GM23338 (cell line): ENCODE data around the gene VSIR. TPM values are rescaled to one million over a fixed set of nuclear protein-coding genes. Genes with fewer than 3 reads are reported as not detected.

Experiments used
- ATAC-seq: fragments of 200-7000 bp; cut with Tn5 transposase; 3 replicates; pipeline ENCODE4 v1.9.1; 2020
- DNase-seq: peaks from one replicate; pipeline ENCODE4 v3.0.0-alpha.2; 2015; ENCODE audit warnings: low spot score
- H2AFZ ChIP-seq: fragments of 200-600 bp; sonication (generic); 2 replicates; pipeline ENCODE4 v1.8.0; 2016; ENCODE audit warnings: antibody characterized with exemption, mild to moderate bottlenecking, moderate library complexity
- H3F3A ChIP-seq: fragments of 200-600 bp; sonication (generic); replicated peaks from 2 replicates; pipeline ENCODE4 v1.8.0; 2017; ENCODE audit warnings: antibody characterized with exemption, mixed run types, low read depth
- H3K27ac ChIP-seq: fragments of 200-600 bp; sonication (generic); 2 replicates; pipeline ENCODE4 v1.6.1; 2016; ENCODE audit warnings: low read depth
- H3K27me3 ChIP-seq: fragments of 200-600 bp; sonication (generic); 2 replicates; pipeline ENCODE4 v1.8.0; 2016; ENCODE audit warnings: mild to moderate bottlenecking, mixed run types, moderate library complexity; ENCODE audit not compliant: insufficient read depth
- H3K36me3 ChIP-seq: fragments of 200-600 bp; sonication (generic); 2 replicates; pipeline ENCODE4 v1.8.0; 2016; ENCODE audit warnings: mild to moderate bottlenecking; ENCODE audit not compliant: insufficient read depth
- H3K4me1 ChIP-seq: fragments of 200-600 bp; sonication (generic); 2 replicates; pipeline ENCODE4 v1.8.0; 2016; ENCODE audit warnings: mild to moderate bottlenecking, moderate library complexity; ENCODE audit not compliant: insufficient read depth
- H3K4me2 ChIP-seq: fragments of 200-600 bp; sonication (generic); 2 replicates; pipeline ENCODE4 v1.7.1; 2017; ENCODE audit warnings: mixed run types
- H3K4me3 ChIP-seq: fragments of 200-600 bp; sonication (generic); 2 replicates; pipeline ENCODE4 v1.6.1; 2016; ENCODE audit warnings: mixed run types
- H3K79me2 ChIP-seq: fragments of 200-600 bp; sonication (generic); replicated peaks from 2 replicates; pipeline ENCODE4 v1.8.0; 2017; ENCODE audit warnings: mild to moderate bottlenecking; ENCODE audit not compliant: insufficient read depth
- H3K9me2 ChIP-seq: fragments of 200-600 bp; sonication (generic); 2 replicates; pipeline ENCODE4 v1.8.0; 2017; ENCODE audit not compliant: insufficient read depth
- H4K20me1 ChIP-seq: fragments of 200-600 bp; sonication (generic); replicated peaks from 2 replicates; pipeline ENCODE4 v1.8.0; 2017; ENCODE audit warnings: mild to moderate bottlenecking; ENCODE audit not compliant: insufficient read depth
- H3K27ac Mint-ChIP-seq: 2 replicates; pipeline ENCODE4 v1.8.0; 2020; ENCODE audit warnings: inconsistent platforms, mild to moderate bottlenecking, moderate library complexity, mixed read lengths
- H3K27me3 Mint-ChIP-seq: 3 replicates; pipeline ENCODE4 v1.8.0; 2022; ENCODE audit warnings: low read depth, mild to moderate bottlenecking, moderate library complexity, mixed read lengths, inconsistent platforms; ENCODE audit not compliant: insufficient read depth, poor library complexity
- H3K36me3 Mint-ChIP-seq: 3 replicates; pipeline ENCODE4 v1.8.0; 2021; ENCODE audit warnings: low read depth, mild to moderate bottlenecking, inconsistent platforms, moderate library complexity, mixed read lengths
- H3K4me1 Mint-ChIP-seq: 3 replicates; pipeline ENCODE4 v1.8.0; 2020; ENCODE audit warnings: mild to moderate bottlenecking, inconsistent platforms, mixed read lengths
- H3K4me3 Mint-ChIP-seq: 3 replicates; pipeline ENCODE4 v1.8.0; 2021; ENCODE audit warnings: moderate library complexity, mild to moderate bottlenecking, inconsistent platforms, mixed read lengths
- H3K9me3 Mint-ChIP-seq: 3 replicates; pipeline ENCODE4 v1.8.0; 2020; ENCODE audit warnings: moderate library complexity, mild to moderate bottlenecking, inconsistent platforms, mixed read lengths
- EZH2 ChIP-seq: fragments of 200-600 bp; sonication (generic); IDR thresholded peaks from one replicate; pipeline ENCODE4 v1.8.0; 2017; ENCODE audit warnings: antibody characterized with exemption, mild to moderate bottlenecking, low read depth; ENCODE audit not compliant: unreplicated experiment
- EZH2phosphoT487 ChIP-seq: fragments of 200-600 bp; sonication (generic); IDR thresholded peaks from one replicate; pipeline ENCODE4 v1.8.1; 2018; ENCODE audit warnings: antibody characterized with exemption; ENCODE audit not compliant: unreplicated experiment
- JUNB ChIP-seq: IDR thresholded peaks from one replicate; pipeline ENCODE4 v1.6.1; 2016; ENCODE audit warnings: antibody characterized with exemption; ENCODE audit not compliant: unreplicated experiment
- NANOG ChIP-seq: IDR thresholded peaks from 2 replicates; pipeline ENCODE4 v1.6.1; 2016; ENCODE audit warnings: antibody characterized with exemption, borderline replicate concordance
- POLR2AphosphoS5 ChIP-seq: IDR thresholded peaks from 2 replicates; pipeline ENCODE4 v1.6.1; 2016; ENCODE audit warnings: antibody characterized with exemption, low read depth
- STAT1 ChIP-seq: IDR thresholded peaks from one replicate; pipeline ENCODE4 v1.6.1; 2016; ENCODE audit warnings: antibody characterized with exemption; ENCODE audit not compliant: unreplicated experiment
- ZNF114 ChIP-seq: fragments of 250-450 bp; sonication (Bioruptor Pico); IDR thresholded peaks from 2 replicates; pipeline ENCODE4 v1.5.0; 2020; ENCODE audit warnings: mild to moderate bottlenecking, moderate library complexity
- ZNF331 ChIP-seq: fragments of 250-450 bp; sonication (Bioruptor Pico); IDR thresholded peaks from 2 replicates; pipeline ENCODE4 v1.5.0; 2020; ENCODE audit warnings: low read depth, mild to moderate bottlenecking, moderate library complexity
- polyA plus RNA-seq: library from polyadenylated mRNA; unstranded; fragments of >200 nt; fragmentation: Nextera tagmentation; extraction: Ambion mirVana; gene quantifications from 2 replicates; pipeline ENCODE4 v1.2.1, GENCODE V29; 2016
- total RNA-seq: library from RNA; depleted of rRNA; stranded (reverse); fragments of >200 nt; shearing (Covaris generic); gene quantifications from 2 replicates; pipeline ENCODE4 v1.2.3, GENCODE V29; 2014
- TF ChIP-seq, protein P1 (sequence below), 2 experiments: fragments of 200-600 bp in 1 of 2; sonication (generic) in 1 of 2; conservative IDR thresholded peaks; 2 replicates each; pipeline versions ENCODE4 v1.5.1 to v1.6.1; 2016 to 2017; ENCODE audit warnings: antibody characterized with exemption in 2 of 2, low read depth in 2 of 2, mild to moderate bottlenecking in 2 of 2, moderate library complexity in 1 of 2
- TF ChIP-seq, protein P2 (sequence below): IDR thresholded peaks from one replicate; pipeline ENCODE4 v1.6.1; 2018; ENCODE audit warnings: antibody characterized with exemption; ENCODE audit not compliant: unreplicated experiment

Gene VSIR
- total and polyA plus RNA-seq, 2 experiments from 2014 or later, result 0.10 to 0.74 TPM

DNA sequence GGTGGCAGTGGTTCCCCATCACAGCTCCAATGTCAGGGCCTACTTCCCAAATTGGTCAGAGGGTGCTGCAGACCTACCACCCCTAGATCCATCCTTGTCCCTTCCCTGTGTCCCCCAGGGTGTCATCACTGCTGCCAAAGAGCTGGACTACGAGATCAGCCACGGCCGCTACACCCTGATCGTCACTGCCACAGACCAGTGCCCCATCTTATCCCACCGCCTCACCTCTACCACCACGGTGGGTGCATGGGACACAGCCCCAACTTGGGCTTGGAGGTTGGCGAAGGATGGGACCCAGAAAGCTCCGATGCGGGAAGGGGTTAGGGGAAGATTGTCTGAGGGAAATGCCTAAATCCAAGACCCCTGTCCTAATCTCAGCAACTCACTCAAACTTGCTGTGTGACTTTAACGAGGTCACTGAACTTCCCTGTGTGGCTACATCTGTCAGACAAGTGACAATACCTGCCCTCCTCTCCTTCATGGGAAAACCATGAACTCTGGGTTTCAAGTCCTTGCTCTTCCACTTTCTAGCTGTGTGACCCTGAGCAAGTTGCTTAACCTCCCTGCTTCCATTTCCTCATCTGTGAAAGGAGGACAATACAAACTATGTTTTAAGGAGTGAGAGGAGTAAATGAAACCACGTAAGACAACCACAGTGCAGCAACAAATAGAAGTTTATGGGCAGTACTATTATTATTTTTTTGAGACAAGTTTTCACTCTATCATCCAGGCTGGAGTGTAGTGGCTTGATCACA is 4.9 kb upstream of the VSIR start (continued):
- TF ChIP-seq, protein P1, sequence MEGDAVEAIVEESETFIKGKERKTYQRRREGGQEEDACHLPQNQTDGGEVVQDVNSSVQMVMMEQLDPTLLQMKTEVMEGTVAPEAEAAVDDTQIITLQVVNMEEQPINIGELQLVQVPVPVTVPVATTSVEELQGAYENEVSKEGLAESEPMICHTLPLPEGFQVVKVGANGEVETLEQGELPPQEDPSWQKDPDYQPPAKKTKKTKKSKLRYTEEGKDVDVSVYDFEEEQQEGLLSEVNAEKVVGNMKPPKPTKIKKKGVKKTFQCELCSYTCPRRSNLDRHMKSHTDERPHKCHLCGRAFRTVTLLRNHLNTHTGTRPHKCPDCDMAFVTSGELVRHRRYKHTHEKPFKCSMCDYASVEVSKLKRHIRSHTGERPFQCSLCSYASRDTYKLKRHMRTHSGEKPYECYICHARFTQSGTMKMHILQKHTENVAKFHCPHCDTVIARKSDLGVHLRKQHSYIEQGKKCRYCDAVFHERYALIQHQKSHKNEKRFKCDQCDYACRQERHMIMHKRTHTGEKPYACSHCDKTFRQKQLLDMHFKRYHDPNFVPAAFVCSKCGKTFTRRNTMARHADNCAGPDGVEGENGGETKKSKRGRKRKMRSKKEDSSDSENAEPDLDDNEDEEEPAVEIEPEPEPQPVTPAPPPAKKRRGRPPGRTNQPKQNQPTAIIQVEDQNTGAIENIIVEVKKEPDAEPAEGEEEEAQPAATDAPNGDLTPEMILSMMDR (conservative IDR thresholded peaks at IDR 0.05; ENCODE audit: low read depth in 2 of 2), result no peak
- no peak for TF ChIP-seq POLR2AphosphoS5

DNA sequence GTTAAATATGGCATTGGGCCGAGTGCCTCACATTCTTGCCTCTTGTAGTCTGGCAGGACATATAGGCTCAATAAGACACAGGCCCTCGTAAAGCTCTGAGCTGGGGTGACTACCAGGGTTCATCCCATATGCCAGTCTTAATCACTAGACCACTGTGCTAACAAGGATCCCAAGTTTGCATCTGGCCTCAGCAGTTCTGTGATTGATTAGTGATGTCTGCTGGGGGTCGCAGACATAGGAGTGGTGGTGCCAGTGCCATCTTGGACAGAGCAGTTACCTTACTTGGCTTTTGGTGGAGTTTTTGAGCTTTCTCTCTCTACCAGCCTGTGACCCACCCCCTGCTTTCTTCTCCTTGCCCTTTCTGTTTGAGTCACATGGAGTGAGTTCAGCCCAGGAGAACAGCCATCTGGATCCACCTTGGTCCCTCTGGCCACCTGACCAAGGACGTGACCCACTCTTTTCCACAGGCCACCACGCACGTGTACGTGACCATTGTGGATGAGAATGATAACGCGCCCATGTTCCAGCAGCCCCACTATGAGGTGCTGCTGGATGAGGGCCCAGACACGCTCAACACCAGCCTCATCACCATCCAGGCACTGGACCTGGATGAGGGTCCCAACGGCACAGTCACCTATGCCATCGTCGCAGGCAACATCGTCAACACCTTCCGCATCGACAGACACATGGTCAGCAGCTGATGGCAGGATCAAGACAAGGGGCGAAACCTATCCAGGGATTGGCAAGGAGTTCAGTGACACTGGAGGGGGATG is 4.1 kb upstream of the VSIR start:
- ATAC-seq (no peak), DNase-seq (no peak)
- Histone ChIP-seq H3K27me3 (peaks cover 8% of the 10 kb centered on the region; the same call in 1 of the 2 replicates), H3K9me2 (no peaks in the 10 kb centered on the region), H2AFZ (no peak overlapping the region), H3F3A (no peaks in the 10 kb centered on the region), H3K4me1 (peaks cover 3% of the 10 kb centered on the region; the same call in 1 of the 2 replicates), H4K20me1 (no peaks in the 10 kb centered on the region), H3K4me2 (no peak overlapping the region), H3K27ac (no peak overlapping the region), H3K4me3 (no peak overlapping the region), H3K36me3 (no peaks in the 10 kb centered on the region), H3K79me2 (no peaks in the 10 kb centered on the region)
- Mint-ChIP-seq H3K4me1 (peaks cover 14% of the 10 kb centered on the region), H3K9me3 (0 out of 3 replicates have a peak, but pooled peaks cover 2% of the 10 kb centered on the region), H3K4me3 (no peak overlapping the region), H3K27ac (no peak overlapping the region), H3K27me3 (peaks cover 11% of the 10 kb centered on the region), H3K36me3 (no peaks in the 10 kb centered on the region)
- TF ChIP-seq STAT1, result no peak
- TF ChIP-seq, protein P2, sequence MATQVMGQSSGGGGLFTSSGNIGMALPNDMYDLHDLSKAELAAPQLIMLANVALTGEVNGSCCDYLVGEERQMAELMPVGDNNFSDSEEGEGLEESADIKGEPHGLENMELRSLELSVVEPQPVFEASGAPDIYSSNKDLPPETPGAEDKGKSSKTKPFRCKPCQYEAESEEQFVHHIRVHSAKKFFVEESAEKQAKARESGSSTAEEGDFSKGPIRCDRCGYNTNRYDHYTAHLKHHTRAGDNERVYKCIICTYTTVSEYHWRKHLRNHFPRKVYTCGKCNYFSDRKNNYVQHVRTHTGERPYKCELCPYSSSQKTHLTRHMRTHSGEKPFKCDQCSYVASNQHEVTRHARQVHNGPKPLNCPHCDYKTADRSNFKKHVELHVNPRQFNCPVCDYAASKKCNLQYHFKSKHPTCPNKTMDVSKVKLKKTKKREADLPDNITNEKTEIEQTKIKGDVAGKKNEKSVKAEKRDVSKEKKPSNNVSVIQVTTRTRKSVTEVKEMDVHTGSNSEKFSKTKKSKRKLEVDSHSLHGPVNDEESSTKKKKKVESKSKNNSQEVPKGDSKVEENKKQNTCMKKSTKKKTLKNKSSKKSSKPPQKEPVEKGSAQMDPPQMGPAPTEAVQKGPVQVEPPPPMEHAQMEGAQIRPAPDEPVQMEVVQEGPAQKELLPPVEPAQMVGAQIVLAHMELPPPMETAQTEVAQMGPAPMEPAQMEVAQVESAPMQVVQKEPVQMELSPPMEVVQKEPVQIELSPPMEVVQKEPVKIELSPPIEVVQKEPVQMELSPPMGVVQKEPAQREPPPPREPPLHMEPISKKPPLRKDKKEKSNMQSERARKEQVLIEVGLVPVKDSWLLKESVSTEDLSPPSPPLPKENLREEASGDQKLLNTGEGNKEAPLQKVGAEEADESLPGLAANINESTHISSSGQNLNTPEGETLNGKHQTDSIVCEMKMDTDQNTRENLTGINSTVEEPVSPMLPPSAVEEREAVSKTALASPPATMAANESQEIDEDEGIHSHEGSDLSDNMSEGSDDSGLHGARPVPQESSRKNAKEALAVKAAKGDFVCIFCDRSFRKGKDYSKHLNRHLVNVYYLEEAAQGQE, result no peak
- no peak for TF ChIP-seq ZNF114 (CRISPR knock-in tag)
- TF ChIP-seq JUNB, result no peak
- no peak for TF ChIP-seq EZH2phosphoT487
- no peak for TF ChIP-seq POLR2AphosphoS5
- no peak for TF ChIP-seq ZNF331 (CRISPR knock-in tag)
- TF ChIP-seq, protein P1 (conservative IDR thresholded peaks at IDR 0.05; ENCODE audit: low read depth in 2 of 2), result no peak
- no peak for TF ChIP-seq EZH2
- TF ChIP-seq NANOG, result no peak
